Activated T-cell treated with anti-CD3 and anti-CD28 coated beads, Interleukin-2, amount 50 U/mL, for 4 hours (primary cell): ENCODE data around the gene FIG4. TPM values are rescaled to one million over a fixed set of nuclear protein-coding genes. Genes with fewer than 3 reads are reported as not detected.
"Not testable (repeated sequence)": the region's sequence is repeated elsewhere in the genome, so short reads cannot be mapped to it uniquely, and the experiment has no call there.

Experiments used
- ATAC-seq, 2 donors: fragments of 200-7000 bp; cut with Tn5 transposase; one replicate each; pipeline ENCODE4 v1.10.0; 2021
- DNase-seq: peaks from one replicate; pipeline ENCODE4 v3.0.0-alpha.2; 2020
- H3K27me3 Mint-ChIP-seq: one replicate; pipeline ENCODE4 v1.8.0; 2021; ENCODE audit warnings: low read depth, mixed read lengths
- H3K36me3 Mint-ChIP-seq: one replicate; pipeline ENCODE4 v1.8.0; 2022; ENCODE audit warnings: mixed read lengths; ENCODE audit not compliant: insufficient read depth
- H3K4me1 Mint-ChIP-seq: one replicate; pipeline ENCODE4 v1.8.0; 2021; ENCODE audit warnings: low read depth, mixed read lengths
- H3K4me3 Mint-ChIP-seq: one replicate; pipeline ENCODE4 v1.8.0; 2021; ENCODE audit warnings: mild to moderate bottlenecking, moderate library complexity, mixed read lengths
- H3K9me3 Mint-ChIP-seq: one replicate; pipeline ENCODE4 v1.8.0; 2021; ENCODE audit warnings: mixed read lengths
- total RNA-seq, 3 donors: library from RNA; stranded (reverse); gene quantifications; one replicate each; pipeline ENCODE4 v1.2.1, GENCODE V29; 2021

FIG4 gene
- 1 to 10 TPM; 5.4 to 6.4 (median 5.9) TPM for total RNA-seq

GRCh38 chr6:109690737-109691621 lies at the start of gene FIG4, which contains the start of gene AK9:
Gene FIG4, plus strand, starts transcription at chr6:109691296. Its CDS starts 140 bp downstream, at chr6:109691436.
Gene AK9, minus strand, starts transcription at chr6:109691202. Its CDS starts 15,457 bp downstream, at chr6:109675745.
- DNase-seq (peak; percentile 87), ATAC-seq (peak; percentile 98 to 99)
- peaks cover 2% of the 10 kb centered on the region for H3K36me3 Mint-ChIP-seq
- no peaks in the 10 kb centered on the region for H3K9me3 Mint-ChIP-seq
- H3K27me3 Mint-ChIP-seq: no peaks in the 10 kb centered on the region
- peaks cover 34% of the 10 kb centered on the region for H3K4me1 Mint-ChIP-seq
- H3K4me3 Mint-ChIP-seq: peak within 1 kb of the TSS; percentile 94

- Mint-ChIP-seq H3K36me3 (peaks cover 52% of the 10 kb centered on the region), H3K27me3 (no peaks in the 10 kb centered on the region), H3K4me1 (no peaks in the 10 kb centered on the region), H3K9me3 (no peaks in the 10 kb centered on the region), H3K4me3 (no peak overlapping the region)
- DNase-seq (no peak), ATAC-seq (no peak)
Observed at GRCh38 chr6:109644131-109644530, 47.0 kb upstream of the FIG4 start.

- Mint-ChIP-seq H3K9me3 (no peaks in the 10 kb centered on the region), H3K4me1 (no peaks in the 10 kb centered on the region), H3K4me3 (no peak overlapping the region), H3K36me3 (peaks cover 21% of the 10 kb centered on the region), H3K27me3 (no peaks in the 10 kb centered on the region)
- no peak for ATAC-seq
- DNase-seq: no peak
Observed at GRCh38 chr6:109653264-109653663, 37.8 kb upstream of the FIG4 start.

GRCh38 chr6:109655761-109656262 lies 35.3 kb upstream of the FIG4 start:
- no peaks in the 10 kb centered on the region for H3K9me3 Mint-ChIP-seq
- no peak overlapping the region for H3K4me3 Mint-ChIP-seq
- ATAC-seq (no peak), DNase-seq (no peak)
- H3K4me1 Mint-ChIP-seq: no peaks in the 10 kb centered on the region
- H3K27me3 Mint-ChIP-seq: no peaks in the 10 kb centered on the region
- peaks cover 22% of the 10 kb centered on the region for H3K36me3 Mint-ChIP-seq

DNA sequence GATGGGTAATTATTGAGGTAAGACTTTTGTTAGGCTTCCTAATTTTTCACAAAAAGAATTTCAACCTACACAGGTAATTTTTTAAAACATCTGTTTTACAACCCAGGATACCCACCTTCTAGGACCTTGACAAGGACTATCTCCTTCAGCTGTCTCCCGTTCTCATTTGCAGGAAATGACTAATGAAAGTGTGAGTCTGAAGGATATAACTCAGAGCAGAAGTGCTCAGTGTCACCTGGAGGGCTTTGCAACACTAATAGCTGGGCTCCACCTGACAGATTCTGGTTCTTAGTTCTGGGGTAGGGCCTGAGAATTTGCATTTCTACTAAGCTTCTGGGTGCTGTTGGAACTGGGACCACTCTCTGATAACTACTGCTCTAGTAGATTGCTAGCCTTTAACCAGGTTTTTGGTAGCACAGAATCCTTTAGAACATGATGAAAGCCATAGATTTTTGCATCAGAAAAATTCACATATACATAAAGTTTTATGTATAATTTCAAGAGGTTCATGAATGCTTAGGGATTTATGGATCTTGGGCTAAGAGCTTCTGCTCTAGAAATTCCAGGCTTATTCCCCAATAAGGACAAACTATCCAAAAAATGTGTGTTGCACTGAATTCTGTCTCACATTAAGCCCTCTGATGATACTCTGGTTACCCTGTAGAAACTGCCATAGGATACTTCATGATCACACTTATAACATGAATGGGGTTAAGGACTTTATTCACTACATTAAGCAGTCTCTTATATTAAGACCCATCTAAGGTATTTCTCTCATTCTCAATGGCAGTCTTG lies 30.4 kb upstream of the FIG4 start:
- Mint-ChIP-seq H3K4me3 (no peak overlapping the region), H3K9me3 (no peaks in the 10 kb centered on the region), H3K4me1 (no peaks in the 10 kb centered on the region), H3K27me3 (no peaks in the 10 kb centered on the region), H3K36me3 (peaks cover 9% of the 10 kb centered on the region)
- DNase-seq (no peak), ATAC-seq (no peak)

GRCh38 chr6:109662192-109662591 lies 28.9 kb upstream of the FIG4 start:
- Mint-ChIP-seq H3K36me3 (peaks cover 7% of the 10 kb centered on the region), H3K4me3 (no peak overlapping the region), H3K4me1 (no peaks in the 10 kb centered on the region), H3K9me3 (no peaks in the 10 kb centered on the region), H3K27me3 (no peaks in the 10 kb centered on the region)
- DNase-seq (no peak), ATAC-seq (no peak)

GRCh38 chr6:109669811-109670210 lies 21.3 kb upstream of the FIG4 start:
- H3K4me3 Mint-ChIP-seq: no peak overlapping the region
- H3K27me3 Mint-ChIP-seq: no peaks in the 10 kb centered on the region
- no peak for DNase-seq
- no peaks in the 10 kb centered on the region for H3K9me3 Mint-ChIP-seq
- no peak for ATAC-seq
- peaks cover 23% of the 10 kb centered on the region for H3K36me3 Mint-ChIP-seq
- no peaks in the 10 kb centered on the region for H3K4me1 Mint-ChIP-seq

- ATAC-seq (no peak), DNase-seq (no peak)
- Mint-ChIP-seq H3K4me1 (no peaks in the 10 kb centered on the region), H3K9me3 (peaks cover 2% of the 10 kb centered on the region), H3K27me3 (no peaks in the 10 kb centered on the region), H3K4me3 (no peak overlapping the region), H3K36me3 (peaks cover 24% of the 10 kb centered on the region)
Observed at GRCh38 chr6:109671733-109672132, 19.4 kb upstream of the FIG4 start.

DNA sequence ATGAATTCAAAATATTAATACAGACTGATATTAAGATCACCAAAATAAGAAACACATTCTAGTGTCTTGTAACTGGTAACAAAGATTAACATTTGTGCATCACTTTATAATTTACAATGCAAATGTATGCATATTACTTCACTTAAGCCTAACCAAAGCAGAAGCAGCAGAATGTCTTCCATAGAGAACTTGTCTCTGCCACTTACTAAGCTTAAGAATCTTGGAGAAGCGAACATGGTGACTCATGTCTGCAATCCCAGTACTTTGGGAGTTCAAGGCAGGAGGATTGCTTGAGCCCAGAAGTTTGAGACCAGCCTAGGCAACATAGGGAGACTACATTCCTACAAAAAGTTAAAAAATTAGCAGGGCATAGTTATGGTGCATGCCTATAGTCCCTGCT lies 18.9 kb upstream of the FIG4 start:
- H3K36me3 Mint-ChIP-seq: peaks cover 26% of the 10 kb centered on the region
- H3K9me3 Mint-ChIP-seq: peaks cover 5% of the 10 kb centered on the region
- H3K4me3 Mint-ChIP-seq: no peak overlapping the region
- H3K4me1 Mint-ChIP-seq: no peaks in the 10 kb centered on the region
- ATAC-seq: no peak
- no peaks in the 10 kb centered on the region for H3K27me3 Mint-ChIP-seq
- no peak for DNase-seq

DNA sequence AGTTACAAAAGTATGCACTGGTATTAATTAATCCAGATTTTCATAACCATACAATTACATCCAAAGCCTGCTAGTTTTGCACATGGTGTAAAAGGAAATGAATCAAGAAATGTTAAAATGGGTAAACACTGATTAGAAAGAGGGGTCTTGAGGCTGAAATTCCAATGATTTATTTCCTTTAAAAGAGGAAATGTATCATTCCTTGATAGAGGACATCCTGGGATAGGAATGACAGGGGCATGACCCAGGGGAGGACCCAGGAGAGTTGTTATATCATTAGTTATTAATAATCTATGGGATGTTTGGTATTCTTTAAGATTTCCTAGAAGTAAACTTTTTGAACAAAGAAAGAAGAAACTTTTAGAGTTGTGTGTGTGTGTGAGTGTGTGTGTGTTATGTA lies 18.3 kb upstream of the FIG4 start:
- no peaks in the 10 kb centered on the region for H3K27me3 Mint-ChIP-seq
- no peak overlapping the region for H3K4me3 Mint-ChIP-seq
- no peak for DNase-seq
- H3K9me3 Mint-ChIP-seq: peaks cover 5% of the 10 kb centered on the region
- no peaks in the 10 kb centered on the region for H3K4me1 Mint-ChIP-seq
- no peak for ATAC-seq
- peaks cover 26% of the 10 kb centered on the region for H3K36me3 Mint-ChIP-seq

DNA sequence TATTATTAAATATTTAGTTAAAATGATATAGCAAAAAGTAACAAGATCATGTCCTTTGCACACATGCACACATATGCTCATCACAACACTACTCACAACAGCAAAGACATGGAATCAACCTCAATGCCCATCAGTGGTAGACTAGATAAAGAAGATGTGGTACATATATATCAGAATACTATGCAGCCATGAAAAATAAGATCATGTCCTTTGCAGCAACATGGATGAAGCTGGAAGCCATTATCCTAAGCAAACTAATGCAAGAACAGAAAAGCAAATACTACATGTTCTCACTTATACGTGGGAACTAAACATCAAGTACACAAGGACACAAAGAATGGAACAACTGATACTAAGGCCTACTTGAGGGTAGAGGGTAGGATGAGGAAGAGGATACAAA lies 14.4 kb upstream of the FIG4 start:
- peaks cover 11% of the 10 kb centered on the region for H3K36me3 Mint-ChIP-seq
- peaks cover 5% of the 10 kb centered on the region for H3K9me3 Mint-ChIP-seq
- ATAC-seq: no peak
- no peak for DNase-seq
- no peaks in the 10 kb centered on the region for H3K4me1 Mint-ChIP-seq
- H3K27me3 Mint-ChIP-seq: no peaks in the 10 kb centered on the region
- no peak overlapping the region for H3K4me3 Mint-ChIP-seq

DNA sequence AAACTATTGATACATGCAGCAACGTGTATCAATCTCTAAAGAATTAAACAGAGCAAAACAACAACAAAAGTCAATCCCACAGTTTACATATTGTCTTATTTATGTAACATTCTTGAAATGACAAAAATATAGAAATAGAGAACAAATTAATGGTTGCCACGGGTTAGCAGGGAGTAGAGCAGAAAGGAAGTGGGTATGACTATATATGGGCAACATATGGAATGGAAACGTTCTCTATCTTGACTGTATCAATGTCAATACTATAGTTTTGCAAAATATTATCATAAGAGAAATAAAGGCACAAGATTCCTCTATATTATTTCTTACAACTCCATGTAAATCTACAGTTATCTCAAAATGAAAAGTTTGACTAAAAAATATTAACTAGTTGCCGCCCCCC lies 12.9 kb upstream of the FIG4 start:
- Mint-ChIP-seq H3K4me3 (no peak overlapping the region), H3K9me3 (peaks cover 5% of the 10 kb centered on the region), H3K27me3 (no peaks in the 10 kb centered on the region), H3K36me3 (peaks cover 6% of the 10 kb centered on the region), H3K4me1 (no peaks in the 10 kb centered on the region)
- ATAC-seq (no peak), DNase-seq (no peak)

- not testable (repeated sequence) for H3K4me1 Mint-ChIP-seq, H3K4me3 Mint-ChIP-seq, H3K36me3 Mint-ChIP-seq, H3K9me3 Mint-ChIP-seq, H3K27me3 Mint-ChIP-seq
- ATAC-seq (peak; percentile 43 to 78), DNase-seq (peak; percentile 5)
Observed at GRCh38 chr6:109678661-109679505, 12.2 kb upstream of the FIG4 start.
